ENCODE data around the gene IFT172.

GRCh38 chr2:27518782-27519113 lies 29.2 kb upstream of the IFT172 start:
- TF ChIP-seq POLR2A (IDR thresholded peaks at IDR 0.05; ENCODE audit: borderline replicate concordance, extremely low read depth, insufficient read depth, insufficient read length) (no peak), CTCF (IDR thresholded peaks at IDR 0.05 in 2 of 3, conservative IDR thresholded peaks at IDR 0.05 in 1 of 3; ENCODE audit: borderline replicate concordance in 1 of 3, insufficient read depth in 1 of 3, low read depth in 2 of 3, low read length in 2 of 3) (no peak), EZH2 (IDR thresholded peaks at IDR 0.05) (no peak), RAD21 (IDR thresholded peaks at IDR 0.05; ENCODE audit: low read depth) (no peak), EZH2phosphoT487 (IDR thresholded peaks at IDR 0.05; ENCODE audit: borderline replicate concordance) (no peak), JUND (IDR thresholded peaks at IDR 0.05) (no peak), ZFX (IDR thresholded peaks at IDR 0.05) (no peak), YY1 (IDR thresholded peaks at IDR 0.05; ENCODE audit: extremely low read depth, insufficient replicate concordance, low read depth, low read length) (no peak), POLR2AphosphoS5 (IDR thresholded peaks at IDR 0.05; ENCODE audit: low read depth, low read length) (no peak), REST (IDR thresholded peaks at IDR 0.05; ENCODE audit: low read depth) (no peak), MAX (IDR thresholded peaks at IDR 0.05) (no peak)

Measured in HCT116 (cell line).